ENCODE data around the gene PCDHB5.

DNA sequence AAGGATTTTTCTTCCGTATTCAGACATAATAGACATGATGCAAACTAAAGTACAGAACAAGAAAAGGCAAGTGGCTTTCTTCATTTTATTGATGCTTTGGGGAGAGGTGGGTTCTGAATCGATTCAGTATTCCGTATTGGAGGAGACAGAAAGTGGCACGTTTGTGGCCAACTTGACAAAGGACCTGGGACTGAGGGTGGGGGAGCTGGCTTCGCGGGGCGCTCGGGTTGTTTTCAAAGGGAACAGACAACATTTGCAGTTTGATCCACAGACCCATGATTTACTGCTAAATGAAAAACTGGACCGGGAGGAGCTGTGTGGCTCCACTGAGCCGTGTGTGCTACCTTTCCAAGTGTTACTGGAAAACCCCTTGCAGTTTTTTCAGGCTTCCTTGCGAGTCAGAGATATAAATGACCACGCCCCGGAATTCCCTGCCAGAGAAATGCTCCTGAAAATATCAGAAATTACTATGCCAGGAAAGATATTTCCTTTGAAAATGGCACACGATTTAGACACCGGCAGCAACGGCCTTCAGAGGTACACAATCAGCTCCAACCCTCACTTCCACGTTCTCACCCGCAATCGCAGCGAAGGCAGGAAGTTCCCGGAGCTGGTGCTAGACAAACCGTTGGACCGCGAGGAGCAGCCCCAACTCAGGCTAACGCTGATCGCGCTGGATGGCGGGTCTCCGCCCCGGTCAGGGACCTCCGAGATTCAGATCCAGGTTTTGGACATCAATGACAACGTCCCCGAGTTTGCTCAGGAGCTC, 15.4 kb downstream of the PCDHB5 start:
- TF ChIP-seq, protein P1, sequence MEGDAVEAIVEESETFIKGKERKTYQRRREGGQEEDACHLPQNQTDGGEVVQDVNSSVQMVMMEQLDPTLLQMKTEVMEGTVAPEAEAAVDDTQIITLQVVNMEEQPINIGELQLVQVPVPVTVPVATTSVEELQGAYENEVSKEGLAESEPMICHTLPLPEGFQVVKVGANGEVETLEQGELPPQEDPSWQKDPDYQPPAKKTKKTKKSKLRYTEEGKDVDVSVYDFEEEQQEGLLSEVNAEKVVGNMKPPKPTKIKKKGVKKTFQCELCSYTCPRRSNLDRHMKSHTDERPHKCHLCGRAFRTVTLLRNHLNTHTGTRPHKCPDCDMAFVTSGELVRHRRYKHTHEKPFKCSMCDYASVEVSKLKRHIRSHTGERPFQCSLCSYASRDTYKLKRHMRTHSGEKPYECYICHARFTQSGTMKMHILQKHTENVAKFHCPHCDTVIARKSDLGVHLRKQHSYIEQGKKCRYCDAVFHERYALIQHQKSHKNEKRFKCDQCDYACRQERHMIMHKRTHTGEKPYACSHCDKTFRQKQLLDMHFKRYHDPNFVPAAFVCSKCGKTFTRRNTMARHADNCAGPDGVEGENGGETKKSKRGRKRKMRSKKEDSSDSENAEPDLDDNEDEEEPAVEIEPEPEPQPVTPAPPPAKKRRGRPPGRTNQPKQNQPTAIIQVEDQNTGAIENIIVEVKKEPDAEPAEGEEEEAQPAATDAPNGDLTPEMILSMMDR (IDR thresholded peaks at IDR 0.05): no peak
- no peak for TF ChIP-seq POLR2AphosphoS5 (IDR thresholded peaks at IDR 0.05)
- TF ChIP-seq POLR2A (IDR thresholded peaks at IDR 0.05): no peak

All from breast epithelium (tissue), 3 donors.